ENCODE data around the gene RC3H2.

DNA sequence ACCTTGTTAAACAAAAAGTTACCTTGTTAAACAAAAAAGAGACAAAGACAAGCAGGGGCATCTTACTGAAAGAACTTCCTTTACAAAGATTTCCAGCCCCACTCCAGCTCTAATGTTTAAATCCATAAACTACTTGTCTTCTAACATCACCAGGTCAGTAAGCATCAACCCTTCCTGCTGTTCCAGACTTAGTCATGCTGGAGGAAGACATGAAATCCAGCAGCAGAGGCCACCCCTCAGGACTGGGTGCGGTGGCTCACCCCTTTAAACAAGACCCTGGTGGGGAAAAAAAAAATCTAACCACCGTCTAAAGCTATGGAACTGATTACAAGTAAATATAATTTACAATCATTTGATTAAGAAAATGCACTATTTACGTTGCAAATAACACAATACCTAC, 85.8 kb downstream of the RC3H2 start:
- TF ChIP-seq POLR2AphosphoS5 (IDR thresholded peaks at IDR 0.05; ENCODE audit: low read depth, low read length) (no peak), CTCF (IDR thresholded peaks at IDR 0.05) (no peak)

Measured in Panc1 (cell line).